ENCODE data around the gene PCSK6.

PCSK6 gene

DNA sequence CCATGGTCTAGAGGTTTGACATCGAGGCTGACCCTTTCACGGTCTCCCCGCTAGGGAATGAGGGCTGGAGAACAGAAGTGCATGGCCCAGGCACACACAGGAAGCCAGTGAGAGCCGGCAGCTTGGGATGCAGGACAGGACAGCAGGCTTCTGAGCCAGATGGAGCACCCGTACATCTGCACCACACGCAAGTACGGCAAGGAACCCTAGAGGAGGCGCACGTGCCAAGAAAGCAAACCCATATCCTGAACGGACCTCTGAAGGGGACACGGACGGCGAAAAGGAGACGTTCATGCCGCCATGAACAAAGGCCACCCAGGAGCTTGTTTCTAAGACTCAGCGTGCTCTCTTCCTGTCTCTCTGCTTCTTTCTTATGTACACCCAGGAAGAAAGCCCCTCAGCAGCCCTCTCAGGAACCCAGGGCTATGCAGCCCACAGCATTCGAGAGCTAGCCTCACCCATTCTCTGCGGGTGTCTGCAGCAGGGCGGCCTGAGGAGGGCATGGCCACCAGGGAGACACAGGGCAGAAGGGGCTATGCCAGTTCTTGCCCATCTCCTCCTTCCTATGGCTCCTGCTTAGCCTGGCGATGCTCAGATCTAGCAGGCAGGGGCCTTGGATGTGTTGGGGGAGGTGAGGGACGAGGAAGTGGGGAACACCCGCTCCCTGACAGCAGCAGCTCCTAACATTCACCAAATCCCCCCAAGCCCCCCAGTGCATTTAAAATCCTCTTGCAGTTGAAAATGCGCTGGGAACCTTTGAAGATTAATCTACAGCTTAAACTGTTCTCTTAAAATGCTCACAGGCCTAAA is 81.3 kb downstream of the PCSK6 start:
- TF ChIP-seq, protein P1, sequence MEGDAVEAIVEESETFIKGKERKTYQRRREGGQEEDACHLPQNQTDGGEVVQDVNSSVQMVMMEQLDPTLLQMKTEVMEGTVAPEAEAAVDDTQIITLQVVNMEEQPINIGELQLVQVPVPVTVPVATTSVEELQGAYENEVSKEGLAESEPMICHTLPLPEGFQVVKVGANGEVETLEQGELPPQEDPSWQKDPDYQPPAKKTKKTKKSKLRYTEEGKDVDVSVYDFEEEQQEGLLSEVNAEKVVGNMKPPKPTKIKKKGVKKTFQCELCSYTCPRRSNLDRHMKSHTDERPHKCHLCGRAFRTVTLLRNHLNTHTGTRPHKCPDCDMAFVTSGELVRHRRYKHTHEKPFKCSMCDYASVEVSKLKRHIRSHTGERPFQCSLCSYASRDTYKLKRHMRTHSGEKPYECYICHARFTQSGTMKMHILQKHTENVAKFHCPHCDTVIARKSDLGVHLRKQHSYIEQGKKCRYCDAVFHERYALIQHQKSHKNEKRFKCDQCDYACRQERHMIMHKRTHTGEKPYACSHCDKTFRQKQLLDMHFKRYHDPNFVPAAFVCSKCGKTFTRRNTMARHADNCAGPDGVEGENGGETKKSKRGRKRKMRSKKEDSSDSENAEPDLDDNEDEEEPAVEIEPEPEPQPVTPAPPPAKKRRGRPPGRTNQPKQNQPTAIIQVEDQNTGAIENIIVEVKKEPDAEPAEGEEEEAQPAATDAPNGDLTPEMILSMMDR (IDR thresholded peaks at IDR 0.05) = no peak

DNA sequence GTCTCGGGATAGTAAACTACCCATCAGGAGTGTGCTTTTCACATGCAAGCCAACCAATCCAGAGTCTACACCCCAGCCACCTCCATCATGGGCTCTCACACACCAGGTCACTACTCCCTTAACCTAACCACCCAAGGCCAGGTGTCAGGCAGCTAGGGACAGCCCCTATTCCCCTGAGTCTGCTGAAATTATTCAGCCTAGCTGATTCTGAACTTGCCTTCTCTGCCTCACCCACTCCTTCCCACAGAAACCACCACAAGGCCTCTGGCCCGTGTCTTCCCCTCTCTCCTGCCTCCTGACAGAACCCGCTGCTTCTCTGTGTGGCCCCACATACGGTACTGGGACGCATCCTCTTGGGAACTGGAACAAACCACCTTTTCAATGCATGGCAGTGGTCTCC is 82.1 kb downstream of the PCSK6 start:
- TF ChIP-seq, protein P1 (IDR thresholded peaks at IDR 0.05) = no peak

DNA sequence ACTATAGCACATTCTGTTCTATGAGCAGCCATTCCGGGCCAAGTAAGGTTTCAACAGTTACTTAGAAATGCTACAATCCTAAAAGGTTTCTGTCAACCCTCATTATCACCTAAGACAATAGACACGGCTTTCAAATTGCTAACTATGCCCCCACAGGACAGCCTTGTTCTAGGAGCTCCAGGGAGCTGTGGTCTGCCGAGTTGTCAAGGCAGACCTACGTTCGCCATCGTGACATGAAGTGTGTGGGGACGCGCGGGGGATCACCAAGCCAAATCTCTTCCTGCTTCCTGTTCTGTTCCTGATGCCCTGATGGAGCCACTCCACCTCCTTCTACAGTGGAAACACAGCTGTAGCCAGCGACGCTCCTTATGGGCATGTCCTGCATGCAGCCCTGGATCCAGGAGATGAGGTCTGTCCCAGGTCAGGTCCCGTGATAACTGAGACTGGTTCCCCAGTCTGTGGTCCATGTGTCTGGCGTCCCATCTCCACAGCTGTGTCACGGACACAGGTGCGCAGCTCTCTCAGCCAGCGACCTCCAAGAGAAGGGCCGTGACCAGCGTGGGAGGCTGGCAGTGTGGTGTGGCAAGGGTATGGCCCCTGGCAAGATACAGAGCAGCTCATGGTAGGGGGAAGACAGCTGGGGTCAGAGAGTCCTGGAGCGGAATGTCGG is 82.8 kb downstream of the PCSK6 start:
- TF ChIP-seq, protein P1 (IDR thresholded peaks at IDR 0.05) = no peak

DNA sequence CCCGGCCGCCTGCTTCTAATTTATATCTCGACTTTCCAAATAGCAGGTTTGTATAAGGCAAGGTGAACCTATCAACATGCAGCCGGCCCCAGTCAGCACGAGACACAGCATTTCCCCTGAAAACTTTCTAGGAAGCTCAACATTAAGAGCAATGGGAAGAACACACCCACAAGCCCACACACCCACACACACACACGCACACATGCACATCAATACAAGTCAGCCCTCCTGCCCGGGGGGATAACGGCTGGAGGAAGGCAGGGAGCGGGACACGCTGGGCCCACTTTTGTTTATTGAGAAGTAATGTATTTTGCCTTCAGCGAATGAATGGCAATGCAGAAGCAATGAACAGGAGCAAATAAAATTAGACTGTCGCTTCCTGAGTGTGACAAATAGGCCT is 83.5 kb downstream of the PCSK6 start:
- TF ChIP-seq, protein P1 (IDR thresholded peaks at IDR 0.05) = no peak

DNA sequence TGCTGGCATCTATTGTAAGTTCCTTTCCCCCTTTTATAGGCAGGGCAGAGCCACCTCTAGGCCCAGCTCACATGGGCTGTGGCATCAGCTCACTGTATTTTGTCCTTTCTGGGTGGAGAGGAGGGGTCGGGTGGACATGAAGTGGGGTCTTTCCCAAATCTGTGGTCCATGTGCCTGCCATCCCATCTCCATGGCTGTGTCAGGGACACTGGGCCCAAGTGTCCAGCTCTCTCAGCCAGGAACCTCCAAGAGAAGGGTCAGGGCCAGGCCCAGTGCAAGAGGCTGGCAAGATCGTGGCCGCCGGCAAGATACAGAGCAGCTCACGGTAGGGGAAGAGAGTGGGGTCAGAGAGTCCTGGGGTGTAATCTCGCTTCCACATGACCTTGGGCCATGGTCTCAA is 85.3 kb downstream of the PCSK6 start:
- TF ChIP-seq, protein P1 (IDR thresholded peaks at IDR 0.05) = no peak

DNA sequence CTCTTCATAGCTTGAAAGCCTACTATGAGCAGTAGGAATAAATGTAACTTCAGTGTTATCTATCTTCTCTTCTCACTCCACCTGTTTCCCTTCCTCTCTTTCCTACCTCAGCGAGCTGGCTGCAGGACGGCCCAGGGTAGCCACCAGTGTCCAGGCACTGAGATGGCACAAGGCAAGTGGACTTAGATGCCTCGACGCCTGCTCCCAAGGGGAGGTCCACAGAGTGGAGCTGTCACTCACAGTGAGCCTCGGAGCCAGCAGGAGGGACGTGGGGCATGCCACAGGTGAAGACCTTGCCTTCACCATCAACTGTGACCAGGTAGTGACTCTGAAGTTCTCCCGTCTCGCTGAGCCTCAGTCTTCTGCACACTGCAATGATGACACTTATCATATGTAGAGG is 88.2 kb downstream of the PCSK6 start:
- TF ChIP-seq, protein P1 (IDR thresholded peaks at IDR 0.05) = no peak

DNA sequence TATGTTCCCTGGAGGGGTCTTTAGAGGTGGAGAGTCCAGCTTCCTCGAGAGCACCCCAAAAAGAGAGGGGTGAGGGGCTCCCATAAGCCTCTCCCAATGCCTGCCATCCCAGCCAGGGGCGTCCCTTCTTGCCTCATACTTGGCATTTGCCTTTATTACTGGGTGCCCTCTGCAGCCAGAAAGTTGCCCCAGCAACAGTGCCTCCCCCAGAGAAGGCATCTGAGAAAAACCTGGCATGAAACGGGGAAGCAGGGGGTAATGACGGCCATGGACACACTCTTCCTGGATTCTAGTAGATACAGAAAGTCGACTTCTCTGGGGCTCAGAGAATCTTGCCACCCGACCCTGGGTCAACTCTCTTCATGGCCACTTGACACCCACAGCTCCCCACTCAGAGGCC is 90.1 kb downstream of the PCSK6 start:
- TF ChIP-seq, protein P1 (IDR thresholded peaks at IDR 0.05) = no peak

All from LNCAP (cell line).